ENCODE data around the gene MAN1C1. TPM values are rescaled to one million over a fixed set of nuclear protein-coding genes. Genes with fewer than 3 reads are reported as not detected.

The MAN1C1 gene
- total and polyA plus RNA-seq, 9 of the 15 experiments (the other 6 are each of a cell fraction or from before 2014, with no cell fraction given): 0.04 to 0.44 (median 0.10) TPM; not detected in 3

- no peak for TF ChIP-seq NFATC3 (IDR thresholded peaks at IDR 0.05)
- TF ChIP-seq PPARD (CRISPR knock-in tag; IDR thresholded peaks at IDR 0.05): no peak
- TF ChIP-seq ZNF445 (CRISPR knock-in tag; IDR thresholded peaks at IDR 0.05; ENCODE audit: low read depth): no peak
- no peak for TF ChIP-seq ADNP (tag; IDR thresholded peaks at IDR 0.05)
- TF ChIP-seq PURB (CRISPR knock-in tag; IDR thresholded peaks at IDR 0.05; ENCODE audit: low read depth): no peak
- no peak for TF ChIP-seq HCFC1 (IDR thresholded peaks at IDR 0.05; ENCODE audit: low read depth, low read length)
- no peak for TF ChIP-seq MLX (CRISPR knock-in tag; conservative IDR thresholded peaks at IDR 0.05)
- peak; percentile 14; the same call in 1 of the 2 replicates for TF ChIP-seq RB1 (IDR thresholded peaks at IDR 0.05; ENCODE audit: low read depth)
- TF ChIP-seq THRAP3 (IDR thresholded peaks at IDR 0.05; ENCODE audit: borderline replicate concordance): no peak
- no peak for TF ChIP-seq RFX1 (IDR thresholded peaks at IDR 0.05)
- TF ChIP-seq ZNF174 (CRISPR knock-in tag; IDR thresholded peaks at IDR 0.05): no peak
- peak; percentile 80; the same call in 1 of the 2 replicates for TF ChIP-seq ZNF717 (CRISPR knock-in tag; IDR thresholded peaks at IDR 0.05)
- TF ChIP-seq KLF6 (CRISPR knock-in tag; IDR thresholded peaks at IDR 0.05; ENCODE audit: borderline replicate concordance): no peak
- no peak for TF ChIP-seq MTF1 (CRISPR knock-in tag; IDR thresholded peaks at IDR 0.05; ENCODE audit: borderline replicate concordance)
- TF ChIP-seq PREB (CRISPR knock-in tag; IDR thresholded peaks at IDR 0.05): no peak
- no peak for TF ChIP-seq ARID3B (CRISPR knock-in tag; IDR thresholded peaks at IDR 0.05; ENCODE audit: borderline replicate concordance)
- TF ChIP-seq SRSF7 (optimal IDR thresholded peaks at IDR 0.05; ENCODE audit: low read depth, low read length): no peak
- no peak for TF ChIP-seq ZNF311 (CRISPR knock-in tag; IDR thresholded peaks at IDR 0.05)
- no peak for TF ChIP-seq ZNF507 (tag; conservative IDR thresholded peaks at IDR 0.05)
- peak; percentile 53; the same call in 1 of the 2 replicates for TF ChIP-seq SAFB (IDR thresholded peaks at IDR 0.05; ENCODE audit: borderline replicate concordance, low read depth, low read length)
- TF ChIP-seq ZBTB34 (CRISPR knock-in tag; IDR thresholded peaks at IDR 0.05): no peak
- no peak for TF ChIP-seq BRF1 (IDR thresholded peaks at IDR 0.05; ENCODE audit: borderline replicate concordance, extremely low read depth, insufficient read length)
- TF ChIP-seq BRF2 (IDR thresholded peaks at IDR 0.05; ENCODE audit: borderline replicate concordance, insufficient read depth, insufficient read length): no peak
Measured at GRCh38 chr1:25820247-25821111, 203.9 kb downstream of the MAN1C1 start (continued).
